ENCODE data around the gene DFFA. TPM values are rescaled to one million over a fixed set of nuclear protein-coding genes. Genes with fewer than 3 reads are reported as not detected.
"Not testable (repeated sequence)": the region's sequence is repeated elsewhere in the genome, so short reads cannot be mapped to it uniquely, and the experiment has no call there.

Gene DFFA
- total RNA-seq, 1 experiment from 2014 or later = 45.2 TPM

DNA sequence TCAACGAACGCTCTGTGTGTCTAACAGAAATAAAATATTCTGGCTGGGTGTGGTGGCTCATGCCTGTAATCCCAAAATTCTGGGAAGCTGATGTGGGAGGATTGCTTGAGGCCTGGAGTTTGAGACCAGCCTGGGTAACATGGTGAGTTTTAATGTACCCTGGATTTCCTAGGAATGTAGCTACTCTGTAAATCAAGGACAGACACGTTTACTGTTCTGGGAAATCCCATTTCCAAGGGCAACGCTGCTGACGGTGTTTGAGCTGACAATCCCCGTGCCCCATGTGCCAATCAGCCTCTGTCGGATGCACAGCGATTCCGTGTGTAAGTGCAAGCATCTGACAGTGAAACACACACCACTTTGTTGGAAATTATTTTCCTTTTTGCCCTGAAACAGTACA lies 14.5 kb downstream of the DFFA start:
- H3K27me3 Mint-ChIP-seq (ENCODE audit: unreplicated experiment) = no peaks in the 10 kb centered on the region
- intact Hi-C loops (cut with micrococcal nuclease; ENCODE audit: unreplicated experiment) = no loop called here
- H3K4me3 Mint-ChIP-seq (ENCODE audit: low read depth, unreplicated experiment) = no peak overlapping the region
- no peak for DNase-seq
- H3K4me1 Mint-ChIP-seq (ENCODE audit: low read depth, unreplicated experiment) = no peaks in the 10 kb centered on the region
- no peak overlapping the region for H3K27ac Mint-ChIP-seq (ENCODE audit: unreplicated experiment)
- TF ChIP-seq, protein P1, sequence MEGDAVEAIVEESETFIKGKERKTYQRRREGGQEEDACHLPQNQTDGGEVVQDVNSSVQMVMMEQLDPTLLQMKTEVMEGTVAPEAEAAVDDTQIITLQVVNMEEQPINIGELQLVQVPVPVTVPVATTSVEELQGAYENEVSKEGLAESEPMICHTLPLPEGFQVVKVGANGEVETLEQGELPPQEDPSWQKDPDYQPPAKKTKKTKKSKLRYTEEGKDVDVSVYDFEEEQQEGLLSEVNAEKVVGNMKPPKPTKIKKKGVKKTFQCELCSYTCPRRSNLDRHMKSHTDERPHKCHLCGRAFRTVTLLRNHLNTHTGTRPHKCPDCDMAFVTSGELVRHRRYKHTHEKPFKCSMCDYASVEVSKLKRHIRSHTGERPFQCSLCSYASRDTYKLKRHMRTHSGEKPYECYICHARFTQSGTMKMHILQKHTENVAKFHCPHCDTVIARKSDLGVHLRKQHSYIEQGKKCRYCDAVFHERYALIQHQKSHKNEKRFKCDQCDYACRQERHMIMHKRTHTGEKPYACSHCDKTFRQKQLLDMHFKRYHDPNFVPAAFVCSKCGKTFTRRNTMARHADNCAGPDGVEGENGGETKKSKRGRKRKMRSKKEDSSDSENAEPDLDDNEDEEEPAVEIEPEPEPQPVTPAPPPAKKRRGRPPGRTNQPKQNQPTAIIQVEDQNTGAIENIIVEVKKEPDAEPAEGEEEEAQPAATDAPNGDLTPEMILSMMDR (IDR thresholded peaks at IDR 0.05; ENCODE audit: unreplicated experiment) = no peak
- no peaks in the 10 kb centered on the region for H3K9me3 Mint-ChIP-seq (ENCODE audit: low read depth, unreplicated experiment)
- CTCF ChIA-PET = no interaction called here
- peaks cover 18% of the 10 kb centered on the region for H3K36me3 Mint-ChIP-seq (ENCODE audit: insufficient read depth, unreplicated experiment)
- no TSS peak for BruUV-seq (replicated peaks)

DNA sequence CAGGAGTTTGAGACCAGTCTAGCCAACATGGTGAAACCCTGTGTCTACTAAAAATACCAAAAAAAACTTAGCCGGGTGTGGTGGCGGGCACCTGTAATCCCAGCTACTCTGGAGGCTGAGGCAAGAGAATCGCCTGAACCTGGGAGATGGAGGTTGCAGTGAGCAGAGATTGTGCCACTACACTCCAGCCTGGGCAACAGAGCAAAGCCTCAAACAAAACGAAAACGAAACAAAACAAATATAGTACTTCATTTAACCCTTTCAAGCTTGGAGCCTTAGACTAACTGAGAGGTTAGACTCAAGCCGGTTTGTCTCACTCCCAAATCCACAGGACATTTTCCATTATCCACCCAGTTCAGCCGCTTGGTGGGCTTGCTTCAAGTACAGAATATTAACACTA lies 14.9 kb downstream of the DFFA start:
- H3K27me3 Mint-ChIP-seq (ENCODE audit: unreplicated experiment); H3K9me3 Mint-ChIP-seq (ENCODE audit: low read depth, unreplicated experiment); intact Hi-C loops (cut with micrococcal nuclease; ENCODE audit: unreplicated experiment); DNase-seq; H3K4me3 Mint-ChIP-seq (ENCODE audit: low read depth, unreplicated experiment); BruUV-seq (replicated peaks); H3K27ac Mint-ChIP-seq (ENCODE audit: unreplicated experiment); CTCF ChIA-PET; H3K4me1 Mint-ChIP-seq (ENCODE audit: low read depth, unreplicated experiment): not testable (repeated sequence)
- H3K36me3 Mint-ChIP-seq (ENCODE audit: insufficient read depth, unreplicated experiment) = peaks cover 18% of the 10 kb centered on the region

DNA sequence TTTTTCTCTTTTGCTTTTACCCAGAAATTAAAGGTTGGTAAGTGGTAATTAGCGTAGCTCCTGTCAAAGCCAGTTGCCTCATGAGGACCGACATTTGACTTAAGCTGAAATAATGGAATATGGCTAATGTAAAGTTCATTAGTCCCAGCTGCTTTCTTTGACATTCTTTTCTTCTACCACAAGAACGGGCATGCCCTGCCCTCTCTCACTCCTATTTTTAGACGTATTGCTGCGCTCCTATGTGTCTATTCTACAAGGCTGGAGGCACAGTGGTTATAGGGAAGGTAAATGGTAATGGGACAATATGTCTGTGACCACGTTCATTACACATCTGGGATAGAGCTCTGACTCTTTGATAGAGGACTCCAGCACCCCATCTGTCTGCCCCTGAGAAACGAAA lies 15.7 kb downstream of the DFFA start:
- intact Hi-C loops (cut with micrococcal nuclease; ENCODE audit: unreplicated experiment) = no loop called here
- no TSS peak for BruUV-seq (replicated peaks)
- TF ChIP-seq, protein P1 (IDR thresholded peaks at IDR 0.05; ENCODE audit: unreplicated experiment) = no peak
- Mint-ChIP-seq H3K27ac (ENCODE audit: unreplicated experiment) (no peak overlapping the region), H3K4me1 (ENCODE audit: low read depth, unreplicated experiment) (no peaks in the 10 kb centered on the region), H3K36me3 (ENCODE audit: insufficient read depth, unreplicated experiment) (peaks cover 18% of the 10 kb centered on the region), H3K4me3 (ENCODE audit: low read depth, unreplicated experiment) (no peak overlapping the region), H3K9me3 (ENCODE audit: low read depth, unreplicated experiment) (no peaks in the 10 kb centered on the region), H3K27me3 (ENCODE audit: unreplicated experiment) (no peaks in the 10 kb centered on the region)
- DNase-seq = no peak
- CTCF ChIA-PET = interaction anchor here (0.6 to 0.8 kb wide), 3 partner anchors 9 to 827 kb away, joined by 3 to 9 read pairs (median 4); no protein-coding TSS in a partner anchor

DNA sequence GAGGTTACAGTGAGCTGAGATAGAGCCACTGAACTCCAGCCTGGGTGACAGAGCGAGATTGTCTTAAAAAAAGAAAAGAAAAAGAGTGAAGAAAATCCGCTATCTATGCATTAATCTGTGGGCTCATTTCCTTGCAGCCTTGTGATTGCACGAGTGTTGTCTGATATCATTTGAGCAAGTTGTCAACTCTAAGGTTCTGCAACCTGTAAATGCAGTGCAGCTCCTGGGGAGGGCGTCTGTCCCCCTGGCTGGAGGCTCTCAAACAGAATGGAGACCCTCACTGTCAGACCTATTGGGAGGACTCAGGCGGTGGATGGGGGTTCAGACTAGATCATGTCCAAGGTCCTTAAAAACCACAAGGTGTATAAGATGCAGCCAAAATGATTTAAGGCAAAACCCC lies 16.3 kb downstream of the DFFA start:
- CTCF ChIA-PET = interaction anchor here (0.6 to 0.8 kb wide), 3 partner anchors 8 to 827 kb away, joined by 3 to 9 read pairs (median 4); no protein-coding TSS in a partner anchor
- Mint-ChIP-seq H3K27me3 (ENCODE audit: unreplicated experiment) (no peaks in the 10 kb centered on the region), H3K4me1 (ENCODE audit: low read depth, unreplicated experiment) (no peaks in the 10 kb centered on the region), H3K9me3 (ENCODE audit: low read depth, unreplicated experiment) (no peaks in the 10 kb centered on the region), H3K27ac (ENCODE audit: unreplicated experiment) (no peak overlapping the region), H3K36me3 (ENCODE audit: insufficient read depth, unreplicated experiment) (peaks cover 14% of the 10 kb centered on the region), H3K4me3 (ENCODE audit: low read depth, unreplicated experiment) (no peak overlapping the region)
- no peak for DNase-seq
- no TSS peak for BruUV-seq (replicated peaks)
- intact Hi-C loops (cut with micrococcal nuclease; ENCODE audit: unreplicated experiment) = no loop called here
- TF ChIP-seq, protein P1 (IDR thresholded peaks at IDR 0.05; ENCODE audit: unreplicated experiment) = no peak

DNA sequence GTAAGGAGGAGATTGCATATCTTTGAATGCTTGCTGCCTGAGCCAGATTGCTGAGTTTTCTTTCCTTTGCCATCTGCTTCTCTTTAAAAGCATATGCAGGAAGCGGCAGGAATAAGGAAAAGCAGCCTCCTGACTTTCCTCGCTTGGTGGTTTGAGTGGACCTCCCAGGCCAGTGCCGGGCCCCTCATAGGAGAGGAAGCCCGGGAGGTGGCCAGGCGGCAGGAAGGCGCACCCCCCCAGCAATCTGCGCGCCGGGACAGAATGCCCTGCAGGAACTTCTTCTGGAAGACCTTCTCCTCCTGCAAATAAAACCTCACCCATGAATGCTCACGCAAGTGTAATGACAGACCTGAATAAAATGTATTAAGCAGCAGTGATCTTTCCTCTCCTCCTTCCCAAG lies 21.0 kb downstream of the DFFA start:
- Mint-ChIP-seq H3K36me3 (ENCODE audit: insufficient read depth, unreplicated experiment) (no peaks in the 10 kb centered on the region), H3K4me3 (ENCODE audit: low read depth, unreplicated experiment) (no peak overlapping the region), H3K9me3 (ENCODE audit: low read depth, unreplicated experiment) (no peaks in the 10 kb centered on the region), H3K4me1 (ENCODE audit: low read depth, unreplicated experiment) (no peaks in the 10 kb centered on the region), H3K27me3 (ENCODE audit: unreplicated experiment) (no peaks in the 10 kb centered on the region), H3K27ac (ENCODE audit: unreplicated experiment) (no peak overlapping the region)
- intact Hi-C loops (cut with micrococcal nuclease; ENCODE audit: unreplicated experiment) = no loop called here
- no TSS peak for BruUV-seq (replicated peaks)
- TF ChIP-seq, protein P1 (IDR thresholded peaks at IDR 0.05; ENCODE audit: unreplicated experiment) = no peak
- CTCF ChIA-PET = interaction anchor here (0.6 kb wide), 1 partner anchor 498 kb away, joined by 5 read pairs; no protein-coding TSS in a partner anchor
- no peak for DNase-seq
